GM12878 (cell line): ENCODE results near the gene SRPK2.
"Not testable (repeated sequence)": the region's sequence is repeated elsewhere in the genome, so short reads cannot be mapped to it uniquely, and the experiment has no call there.

ENCODE experiments used
- BACH1 ChIP-seq: fragments of 450-650 bp; IDR thresholded peaks from 2 replicates; pipeline ENCODE4 v1.6.1; 2017; ENCODE audit warnings: mild to moderate bottlenecking, borderline replicate concordance
- BCL11A ChIP-seq: IDR thresholded peaks from 2 replicates; pipeline ENCODE4 v1.6.1; 2011; ENCODE audit warnings: low read depth, low read length
- CBX5 ChIP-seq: sonication (generic); IDR thresholded peaks from 2 replicates; pipeline ENCODE4 v1.6.1; 2016; ENCODE audit warnings: low read depth, moderate library complexity, mild to moderate bottlenecking, inconsistent platforms
- EED ChIP-seq: sonication (generic); IDR thresholded peaks from 2 replicates; pipeline ENCODE4 v1.6.1; 2016; ENCODE audit warnings: antibody characterized with exemption, low read depth
- EGR1 ChIP-seq, 2 experiments: IDR thresholded peaks; 1 replicate in 1 of 2; 2 replicates in 1 of 2; pipeline ENCODE4 v1.6.1; 2011 to 2012; ENCODE audit warnings: low read depth in 2 of 2, low read length in 2 of 2, borderline replicate concordance in 1 of 2, mild to moderate bottlenecking in 1 of 2, moderate library complexity in 1 of 2
- LARP7 ChIP-seq: fragments of 450-650 bp; IDR thresholded peaks from 2 replicates; pipeline ENCODE4 v1.6.1; 2017; ENCODE audit warnings: mild to moderate bottlenecking
- NFYB ChIP-seq: IDR thresholded peaks from 2 replicates; pipeline ENCODE4 v1.6.1; 2011; ENCODE audit warnings: low read depth, mild to moderate bottlenecking, low read length, improper control_type of control experiment, moderate library complexity; ENCODE audit not compliant: insufficient read depth
- POLR2A ChIP-seq: IDR thresholded peaks from 2 replicates; pipeline ENCODE4 v1.6.1; 2011; ENCODE audit warnings: low read depth, mild to moderate bottlenecking, low read length
- TF ChIP-seq, protein P1 (sequence below), 3 experiments: IDR thresholded peaks in 2 of 3; conservative IDR thresholded peaks in 1 of 3; 2 replicates each; pipeline ENCODE4 v1.5.1; 2011; ENCODE audit warnings: low read depth in 3 of 3, low read length in 3 of 3, mild to moderate bottlenecking in 3 of 3, control low read depth in 2 of 3, moderate library complexity in 2 of 3, inconsistent platforms in 1 of 3, mixed read lengths in 1 of 3; ENCODE audit not compliant: control insufficient read depth in 2 of 3, insufficient read depth in 1 of 3; ENCODE audit errors: extremely low read depth in 1 of 3

DNA sequence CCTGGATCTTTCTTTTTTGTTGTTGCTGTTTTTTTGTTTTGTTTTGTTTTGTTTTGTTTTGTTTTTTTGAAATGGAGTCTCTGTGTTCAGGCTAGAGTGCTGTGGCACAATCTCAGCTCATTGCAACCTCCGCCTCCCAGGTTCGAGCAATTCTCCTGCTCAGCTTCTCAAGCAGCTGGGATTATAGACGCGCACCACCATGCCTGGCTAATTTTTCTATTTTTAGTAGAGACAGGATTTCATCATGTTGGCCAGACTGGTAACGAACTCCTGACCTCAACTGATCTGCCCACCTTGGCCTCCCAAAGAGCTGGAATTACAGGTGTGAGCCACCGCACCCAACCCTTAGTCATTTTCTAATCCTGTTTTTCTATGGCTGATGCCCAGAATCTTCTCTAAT is 94.2 kb downstream of the SRPK2 start:
- TF ChIP-seq, protein P1, sequence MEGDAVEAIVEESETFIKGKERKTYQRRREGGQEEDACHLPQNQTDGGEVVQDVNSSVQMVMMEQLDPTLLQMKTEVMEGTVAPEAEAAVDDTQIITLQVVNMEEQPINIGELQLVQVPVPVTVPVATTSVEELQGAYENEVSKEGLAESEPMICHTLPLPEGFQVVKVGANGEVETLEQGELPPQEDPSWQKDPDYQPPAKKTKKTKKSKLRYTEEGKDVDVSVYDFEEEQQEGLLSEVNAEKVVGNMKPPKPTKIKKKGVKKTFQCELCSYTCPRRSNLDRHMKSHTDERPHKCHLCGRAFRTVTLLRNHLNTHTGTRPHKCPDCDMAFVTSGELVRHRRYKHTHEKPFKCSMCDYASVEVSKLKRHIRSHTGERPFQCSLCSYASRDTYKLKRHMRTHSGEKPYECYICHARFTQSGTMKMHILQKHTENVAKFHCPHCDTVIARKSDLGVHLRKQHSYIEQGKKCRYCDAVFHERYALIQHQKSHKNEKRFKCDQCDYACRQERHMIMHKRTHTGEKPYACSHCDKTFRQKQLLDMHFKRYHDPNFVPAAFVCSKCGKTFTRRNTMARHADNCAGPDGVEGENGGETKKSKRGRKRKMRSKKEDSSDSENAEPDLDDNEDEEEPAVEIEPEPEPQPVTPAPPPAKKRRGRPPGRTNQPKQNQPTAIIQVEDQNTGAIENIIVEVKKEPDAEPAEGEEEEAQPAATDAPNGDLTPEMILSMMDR (IDR thresholded peaks at IDR 0.05 in 2 of 3, conservative IDR thresholded peaks at IDR 0.05 in 1 of 3; ENCODE audit: control insufficient read depth in 2 of 3, extremely low read depth in 1 of 3, insufficient read depth in 1 of 3, low read depth in 3 of 3, low read length in 3 of 3), result not testable (repeated sequence)
- not testable (repeated sequence) for TF ChIP-seq BCL11A; CBX5; EED; NFYB; LARP7; BACH1; EGR1 (IDR thresholded peaks at IDR 0.05; ENCODE audit: borderline replicate concordance in 1 of 2, low read depth in 2 of 2, low read length in 2 of 2); POLR2A
